Suprapubic skin (tissue), 4 donors: ENCODE measurements around the gene MRPL9. TPM values are rescaled to one million over a fixed set of nuclear protein-coding genes. Genes with fewer than 3 reads are reported as not detected.

Experiments
- DNase-seq, 2 donors: peaks; one replicate each; pipeline ENCODE4 v3.0.0-alpha.2; 2019; ENCODE audit warnings: low spot score in 2 of 2
- H3K27ac ChIP-seq: fragments of 200-600 bp; sonication (generic); one replicate; pipeline ENCODE4 v1.5.1; 2019
- H3K27me3 ChIP-seq: fragments of 200-600 bp; sonication (generic); one replicate; pipeline ENCODE4 v1.5.1; 2019
- H3K36me3 ChIP-seq: fragments of 200-600 bp; sonication (generic); one replicate; pipeline ENCODE4 v1.5.1; 2019
- H3K4me1 ChIP-seq: fragments of 200-600 bp; sonication (generic); one replicate; pipeline ENCODE4 v1.5.1; 2019
- H3K4me3 ChIP-seq: fragments of 200-600 bp; sonication (generic); one replicate; pipeline ENCODE4 v1.5.1; 2019; ENCODE audit warnings: mild to moderate bottlenecking
- H3K9me3 ChIP-seq: fragments of 200-600 bp; sonication (generic); one replicate; pipeline ENCODE4 v1.5.1; 2019
- EP300 ChIP-seq: sonication (generic); formaldehyde crosslinking; IDR thresholded peaks from one replicate; pipeline ENCODE4 v1.6.1; 2017; ENCODE audit warnings: antibody characterized with exemption
- POLR2A ChIP-seq, 2 donors: fragments of 450-650 bp; IDR thresholded peaks; one replicate each; pipeline ENCODE4 v1.6.1; 2017; ENCODE audit warnings: antibody characterized with exemption in 2 of 2, mild to moderate bottlenecking in 2 of 2, moderate library complexity in 2 of 2
- POLR2AphosphoS5 ChIP-seq, 3 donors: sonication (generic); formaldehyde crosslinking; IDR thresholded peaks; one replicate each; pipeline ENCODE4 v1.6.1; 2017; ENCODE audit warnings: antibody characterized with exemption in 3 of 3
- WGBS: methylation state at CpG from one replicate; pipeline ENCODE4 v1.1.5; 2018; 5-methylcytosine and 5-hydroxymethylcytosine counted together
- total RNA-seq, 4 donors: library from RNA; depleted of rRNA; stranded (reverse); fragments of >200 nt; gene quantifications; one replicate each; pipeline ENCODE4 v1.1.0, GENCODE V29; 2016
- TF ChIP-seq, protein P1 (sequence below), 2 donors: fragments of 200-600 bp in 1 of 2; fragments of 450-650 bp in 1 of 2; sonication (generic) in 1 of 2; IDR thresholded peaks; one replicate each; pipeline ENCODE4 v1.5.1; 2016 to 2019; ENCODE audit warnings: antibody characterized with exemption in 2 of 2, mild to moderate bottlenecking in 1 of 2, moderate library complexity in 1 of 2

MRPL9 gene
- total RNA-seq, 4 donors from 2014 or later, result 52.8 to 77.5 (median 59.4) TPM

GRCh38 chr1:151711044-151711800 is 52.1 kb downstream of the MRPL9 start:
- Histone ChIP-seq H3K4me1 (peaks cover 4% of the 10 kb centered on the region), H3K9me3 (no peaks in the 10 kb centered on the region), H3K27me3 (peaks cover 7% of the 10 kb centered on the region), H3K27ac (no peak overlapping the region), H3K4me3 (no peak overlapping the region), H3K36me3 (no peaks in the 10 kb centered on the region)
- 82% methylated on average over 19 of the region's 21 CpGs for WGBS
- no peak for TF ChIP-seq EP300
- no peak for TF ChIP-seq POLR2AphosphoS5 (IDR thresholded peaks at IDR 0.05)
- TF ChIP-seq, protein P1, sequence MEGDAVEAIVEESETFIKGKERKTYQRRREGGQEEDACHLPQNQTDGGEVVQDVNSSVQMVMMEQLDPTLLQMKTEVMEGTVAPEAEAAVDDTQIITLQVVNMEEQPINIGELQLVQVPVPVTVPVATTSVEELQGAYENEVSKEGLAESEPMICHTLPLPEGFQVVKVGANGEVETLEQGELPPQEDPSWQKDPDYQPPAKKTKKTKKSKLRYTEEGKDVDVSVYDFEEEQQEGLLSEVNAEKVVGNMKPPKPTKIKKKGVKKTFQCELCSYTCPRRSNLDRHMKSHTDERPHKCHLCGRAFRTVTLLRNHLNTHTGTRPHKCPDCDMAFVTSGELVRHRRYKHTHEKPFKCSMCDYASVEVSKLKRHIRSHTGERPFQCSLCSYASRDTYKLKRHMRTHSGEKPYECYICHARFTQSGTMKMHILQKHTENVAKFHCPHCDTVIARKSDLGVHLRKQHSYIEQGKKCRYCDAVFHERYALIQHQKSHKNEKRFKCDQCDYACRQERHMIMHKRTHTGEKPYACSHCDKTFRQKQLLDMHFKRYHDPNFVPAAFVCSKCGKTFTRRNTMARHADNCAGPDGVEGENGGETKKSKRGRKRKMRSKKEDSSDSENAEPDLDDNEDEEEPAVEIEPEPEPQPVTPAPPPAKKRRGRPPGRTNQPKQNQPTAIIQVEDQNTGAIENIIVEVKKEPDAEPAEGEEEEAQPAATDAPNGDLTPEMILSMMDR (IDR thresholded peaks at IDR 0.05), result no peak
- TF ChIP-seq POLR2A (IDR thresholded peaks at IDR 0.05), result no peak
- no peak for DNase-seq

DNA sequence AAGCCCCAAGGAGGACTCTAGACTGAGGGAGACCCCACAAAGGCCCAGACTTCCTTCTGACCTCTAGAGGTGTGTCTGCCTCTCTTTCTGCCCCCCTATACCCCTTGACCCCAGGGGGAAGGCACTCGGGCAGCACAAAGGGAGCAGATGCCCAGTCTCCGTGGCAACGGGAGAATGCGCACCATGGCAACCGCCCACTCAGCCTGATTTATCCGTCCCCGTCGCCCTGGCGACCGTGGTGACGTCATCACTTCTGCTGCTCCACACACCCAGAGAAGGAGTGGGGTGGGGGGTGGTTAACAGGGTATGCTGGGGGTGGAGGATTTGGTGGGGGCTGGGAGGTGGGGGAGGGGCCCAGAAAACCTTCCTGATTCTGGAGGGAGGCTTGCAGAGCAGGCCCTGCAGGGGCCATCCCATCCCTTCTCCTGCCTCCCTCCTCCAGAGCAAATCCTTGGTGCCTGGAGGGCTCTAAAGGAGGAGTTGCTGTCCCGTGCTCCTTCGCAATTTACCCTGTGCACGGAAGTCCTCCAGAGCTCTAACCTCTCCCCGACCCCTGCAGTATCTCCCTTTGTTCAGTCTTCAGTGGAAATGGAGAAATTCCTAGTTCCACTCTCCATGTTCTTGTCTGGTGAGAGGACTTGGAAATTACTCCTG is 53.0 kb downstream of the MRPL9 start:
- no peak overlapping the region for H3K4me3 ChIP-seq
- H3K27ac ChIP-seq, result no peak overlapping the region
- H3K4me1 ChIP-seq, result peaks cover 4% of the 10 kb centered on the region
- DNase-seq, result no peak
- no peaks in the 10 kb centered on the region for H3K36me3 ChIP-seq
- TF ChIP-seq POLR2AphosphoS5 (IDR thresholded peaks at IDR 0.05) (no peak), POLR2A (IDR thresholded peaks at IDR 0.05) (no peak), EP300 (no peak)
- TF ChIP-seq, protein P1 (IDR thresholded peaks at IDR 0.05), result no peak
- no peaks in the 10 kb centered on the region for H3K9me3 ChIP-seq
- WGBS, result 46% methylated on average over 14 of the region's 15 CpGs
- no peaks in the 10 kb centered on the region for H3K27me3 ChIP-seq

Other genes starting within 250 kb of the MRPL9 start
- 100 to 1,000 TPM in 1 of 4 donors, 10 to 100 TPM in 3; 83.4 to 121 (median 91.5) TPM for gene TUFT1, start 223.2 kb downstream of the MRPL9 start, total RNA-seq
- gene SNX27, start 151.4 kb downstream of the MRPL9 start, total RNA-seq, result 10 to 100 TPM; 19.8 to 45.4 (median 29.0) TPM
- not detected for gene CELF3, start 46.7 kb downstream of the MRPL9 start, total RNA-seq
- gene RIIAD1, start 42.0 kb downstream of the MRPL9 start, total RNA-seq, result not detected
- 1 to 10 TPM; 1.2 to 4.1 (median 3.1) TPM for gene TDRKH, start 27.0 kb upstream of the MRPL9 start, total RNA-seq
- gene LINGO4, start 41.9 kb upstream of the MRPL9 start, total RNA-seq, result 1 to 10 TPM in 1 of 4 donors, under 1 TPM in 3; 0.38 to 2.7 (median 0.81) TPM
- 10 to 100 TPM; 29.0 to 73.8 (median 43.0) TPM for gene RORC, start 68.3 kb upstream of the MRPL9 start, total RNA-seq
- gene C2CD4D, start 76.3 kb upstream of the MRPL9 start, total RNA-seq, result 1 to 10 TPM in 3 of 4 donors, under 1 TPM in 1; 0.68 to 7.3 (median 2.1) TPM
- gene THEM5, start 90.2 kb upstream of the MRPL9 start, total RNA-seq, result 10 to 100 TPM; 29.1 to 89.7 (median 64.3) TPM
- 10 to 100 TPM in 1 of 4 donors, 1 to 10 TPM in 3; 6.7 to 31.5 (median 8.9) TPM for gene THEM4, start 146.0 kb upstream of the MRPL9 start, total RNA-seq
- 100 to 1,000 TPM; 109 to 247 (median 171) TPM for gene S100A10, start 230.4 kb upstream of the MRPL9 start, total RNA-seq